Activated CD8-positive, alpha-beta memory T cell treated with anti-CD3 and anti-CD28 coated beads, Interleukin-2, amount 50 U/mL, for 1 hour (primary cell): ENCODE results near the gene GARIN5A.

Experiments used
- DNase-seq: peaks from one replicate; pipeline ENCODE4 v3.0.0-alpha.2; 2020; ENCODE audit errors: extremely low read depth

The GARIN5A gene

DNA sequence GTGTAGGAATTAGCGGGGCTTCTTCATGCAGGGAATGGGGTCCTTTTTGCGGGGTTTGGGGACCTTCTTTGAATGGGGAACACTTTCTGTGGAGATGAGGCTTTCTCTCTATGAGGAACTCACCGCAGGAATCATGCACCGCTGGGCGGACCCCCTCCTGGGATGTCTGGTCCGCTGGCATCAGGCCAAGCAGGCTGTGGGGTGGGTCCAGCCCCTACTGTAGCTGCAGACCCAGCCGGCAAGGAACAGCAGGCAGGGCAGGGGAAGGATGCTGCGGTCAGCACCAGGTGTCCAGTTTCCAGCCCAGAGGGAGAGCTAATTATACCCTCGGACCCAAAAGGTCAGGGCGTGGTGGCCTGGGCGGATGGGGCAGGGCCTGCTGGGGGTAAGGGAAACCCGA lies 42.1 kb downstream of the GARIN5A start:
- no peak for DNase-seq

DNA sequence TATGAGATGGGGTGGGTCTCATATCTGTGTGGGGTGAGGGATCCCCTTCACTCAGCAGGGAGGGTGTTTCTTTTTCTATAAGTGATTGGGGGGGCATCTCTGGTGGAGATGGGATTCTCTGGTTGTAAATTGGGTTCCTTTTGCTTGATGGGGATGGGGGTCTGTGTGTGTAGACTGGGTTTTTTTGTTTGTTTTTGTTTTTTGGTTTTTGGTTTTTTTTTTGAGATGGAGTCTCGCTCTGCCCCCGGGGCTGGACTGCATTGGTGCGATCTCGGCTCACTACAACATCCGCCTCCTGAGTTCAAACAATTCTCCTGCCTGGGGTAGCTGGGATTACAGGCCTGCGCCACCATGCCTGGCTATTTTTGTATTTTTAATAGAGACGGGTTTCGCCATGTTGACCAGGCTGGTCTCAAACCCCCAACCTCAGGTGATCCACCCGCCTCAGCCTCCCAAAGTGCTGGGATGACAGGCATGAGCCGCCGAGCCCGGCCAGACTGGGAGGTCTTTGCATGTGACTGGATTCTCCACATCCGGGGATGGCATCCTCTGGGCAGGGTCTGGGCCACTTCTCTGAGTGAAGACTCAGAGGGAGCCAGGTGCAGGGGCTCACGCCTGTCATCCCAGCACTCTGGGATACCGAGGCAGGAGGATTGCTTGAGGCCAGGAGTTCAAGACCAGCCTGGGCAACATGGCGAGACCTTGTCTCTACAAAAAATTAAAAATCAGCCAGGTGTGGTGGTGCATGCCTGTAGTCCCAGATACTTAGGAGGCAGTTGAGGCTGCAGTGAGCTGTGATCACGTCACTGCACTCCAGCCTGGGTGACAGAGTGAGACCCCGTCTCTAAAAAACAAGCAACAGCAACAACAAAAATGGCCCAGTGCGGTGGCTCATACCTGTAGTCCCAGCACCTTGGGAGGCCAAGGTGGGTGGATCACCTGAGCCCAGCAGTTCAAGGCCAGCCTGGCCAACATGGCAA lies 43.2 kb downstream of the GARIN5A start:
- no peak for DNase-seq

DNA sequence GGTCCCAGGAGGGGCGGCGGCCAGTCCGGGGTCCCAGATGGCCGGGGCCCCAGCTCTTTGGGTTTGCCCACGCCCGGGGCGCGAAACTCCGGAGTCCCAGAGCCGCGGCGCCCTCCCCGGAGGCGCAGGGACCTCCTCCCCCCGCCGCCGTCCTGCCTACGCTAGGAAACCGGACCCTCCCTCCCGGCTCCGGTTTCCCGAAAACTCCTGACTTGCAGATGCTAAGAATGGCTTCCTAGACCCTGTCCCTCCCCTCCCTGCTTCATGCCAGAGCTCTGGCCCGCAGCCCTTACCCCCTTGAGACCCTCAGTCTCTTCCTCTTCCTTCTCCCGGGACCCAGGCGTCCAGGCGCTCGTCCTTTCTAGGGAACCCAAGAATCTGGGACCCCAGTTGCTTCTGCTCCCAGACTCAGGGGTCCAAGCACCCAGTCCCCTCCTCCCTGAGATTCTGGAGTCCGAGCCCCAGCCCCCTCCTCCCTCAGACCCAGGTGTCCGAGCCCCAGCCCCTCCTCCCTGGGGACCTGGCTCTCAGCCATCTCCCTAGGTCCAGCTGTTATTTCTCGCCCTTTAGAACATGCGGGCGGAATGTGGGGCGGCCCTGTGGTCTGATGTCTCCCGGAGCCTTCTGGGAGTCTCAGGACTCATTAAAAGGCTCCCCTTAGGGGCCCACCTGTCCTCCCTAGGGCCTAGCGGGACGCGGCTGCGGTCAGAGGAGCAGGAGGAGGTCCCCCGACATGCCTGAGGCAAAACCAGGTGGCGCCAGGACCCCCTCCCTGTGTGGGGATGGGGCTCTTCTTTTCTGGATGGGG lies 44.2 kb downstream of the GARIN5A start, which contains the start of gene MYBPC2:
Gene MYBPC2, plus strand, starts transcription at position 672 of the 808 bp plus-strand sequence. Its CDS starts 62 bp downstream, at position 734.
- DNase-seq, result no peak

DNA sequence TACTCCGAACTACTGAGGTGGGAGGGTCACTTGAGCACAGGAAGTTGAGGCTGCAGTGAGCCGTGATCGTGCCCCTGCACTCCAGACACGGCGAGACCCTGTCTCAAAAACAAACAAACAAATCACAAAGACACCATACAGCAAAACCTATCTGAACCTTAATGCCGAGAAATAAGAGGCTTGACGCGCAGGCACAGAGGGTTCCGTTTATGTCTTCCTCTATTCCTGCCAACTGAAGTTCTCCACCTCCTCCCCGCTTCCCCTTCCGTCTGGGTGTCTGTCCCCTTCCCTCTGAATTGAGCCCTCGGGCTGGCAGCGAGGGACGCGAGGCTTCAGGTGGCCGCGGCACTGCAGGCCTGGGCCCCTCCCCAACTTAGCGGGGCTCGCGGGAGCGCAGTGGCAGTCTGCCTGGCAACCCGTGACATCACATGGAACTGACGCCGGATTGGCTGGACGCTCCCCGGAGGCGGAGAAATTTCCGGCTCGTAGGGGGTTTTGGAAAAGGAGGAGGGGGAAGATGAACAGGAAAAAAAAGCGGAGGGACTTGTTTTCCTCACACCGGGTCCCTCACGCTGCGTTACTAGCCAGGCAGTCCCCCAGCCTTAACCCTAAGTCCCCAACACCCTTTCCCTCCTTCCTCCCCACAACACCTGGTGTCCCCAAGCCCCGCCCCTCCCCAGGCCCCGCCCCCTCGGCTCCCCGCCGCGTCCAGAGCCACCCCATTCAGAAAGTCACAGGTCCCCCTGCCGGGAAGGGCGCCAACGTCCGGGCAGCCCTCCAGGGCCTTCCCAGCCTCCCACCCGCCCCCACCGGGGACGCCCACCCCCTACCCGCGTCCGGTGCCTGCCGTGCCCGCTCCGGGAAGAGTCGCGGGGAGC lies 45.1 kb downstream of the GARIN5A start:
- peak; percentile 51 for DNase-seq

DNA sequence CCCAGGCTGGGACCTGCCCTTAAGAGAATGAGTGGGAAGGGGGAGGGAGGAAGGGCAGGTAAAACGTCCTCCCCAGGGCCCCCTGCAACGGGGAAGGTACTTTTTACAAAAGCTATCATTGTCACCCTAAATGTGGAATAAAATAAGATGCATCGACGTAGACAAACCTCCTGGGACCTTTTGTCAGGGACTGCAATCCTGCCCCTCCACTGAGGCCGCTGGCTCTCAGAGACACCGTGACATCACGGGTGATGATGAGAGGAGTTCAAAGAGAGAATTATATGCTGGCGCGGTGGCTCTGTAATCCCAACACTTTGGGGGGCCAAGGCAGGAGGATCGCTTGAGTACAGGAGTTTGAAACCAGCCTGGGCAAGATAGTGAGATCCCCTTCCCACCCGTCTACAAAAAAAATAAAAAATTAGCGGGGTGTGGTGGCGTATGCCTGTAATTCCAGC lies 45.7 kb downstream of the GARIN5A start:
- no peak for DNase-seq

DNA sequence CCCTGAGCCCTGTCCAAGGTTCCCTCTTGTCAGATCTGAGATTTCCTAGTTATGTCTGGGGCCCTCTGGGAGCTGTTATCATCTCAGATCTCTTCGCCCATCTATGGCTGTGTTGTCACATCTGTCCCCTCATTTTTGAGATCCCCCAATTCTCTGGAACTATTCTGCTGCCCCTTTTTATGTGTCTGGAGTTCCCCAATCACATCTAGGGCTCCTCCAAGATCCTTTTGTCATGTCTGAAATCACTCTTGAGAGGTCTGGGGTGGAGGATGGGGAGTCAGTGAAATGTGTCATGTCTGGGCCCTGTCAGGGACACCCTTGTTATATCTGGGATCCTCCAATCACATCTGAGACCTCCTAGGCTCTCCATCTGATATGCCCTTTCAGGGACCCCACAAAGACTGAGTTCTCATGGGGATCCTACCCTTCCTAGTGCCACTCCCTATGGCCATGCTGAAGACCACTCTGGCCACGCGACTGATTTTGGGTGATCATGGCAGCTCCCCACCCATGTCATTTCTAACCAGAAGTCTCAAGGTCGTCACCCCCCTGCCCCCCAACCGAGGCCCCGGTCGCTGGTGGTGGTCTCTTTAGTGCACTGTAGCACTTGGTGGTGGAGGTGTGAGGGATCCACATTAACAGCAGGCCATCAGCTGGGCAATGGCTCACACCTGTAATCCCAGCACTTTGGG lies 47.7 kb downstream of the GARIN5A start:
- DNase-seq, result no peak

DNA sequence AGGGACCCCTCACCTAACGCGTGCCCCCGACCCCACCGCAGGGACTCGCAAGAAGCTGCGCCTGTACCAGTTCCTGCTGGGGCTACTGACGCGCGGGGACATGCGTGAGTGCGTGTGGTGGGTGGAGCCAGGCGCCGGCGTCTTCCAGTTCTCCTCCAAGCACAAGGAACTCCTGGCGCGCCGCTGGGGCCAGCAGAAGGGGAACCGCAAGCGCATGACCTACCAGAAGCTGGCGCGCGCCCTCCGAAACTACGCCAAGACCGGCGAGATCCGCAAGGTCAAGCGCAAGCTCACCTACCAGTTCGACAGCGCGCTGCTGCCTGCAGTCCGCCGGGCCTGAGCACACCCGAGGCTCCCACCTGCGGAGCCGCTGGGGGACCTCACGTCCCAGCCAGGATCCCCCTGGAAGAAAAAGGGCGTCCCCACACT lies 48.6 kb downstream of the GARIN5A start:
- DNase-seq, result no peak

DNA sequence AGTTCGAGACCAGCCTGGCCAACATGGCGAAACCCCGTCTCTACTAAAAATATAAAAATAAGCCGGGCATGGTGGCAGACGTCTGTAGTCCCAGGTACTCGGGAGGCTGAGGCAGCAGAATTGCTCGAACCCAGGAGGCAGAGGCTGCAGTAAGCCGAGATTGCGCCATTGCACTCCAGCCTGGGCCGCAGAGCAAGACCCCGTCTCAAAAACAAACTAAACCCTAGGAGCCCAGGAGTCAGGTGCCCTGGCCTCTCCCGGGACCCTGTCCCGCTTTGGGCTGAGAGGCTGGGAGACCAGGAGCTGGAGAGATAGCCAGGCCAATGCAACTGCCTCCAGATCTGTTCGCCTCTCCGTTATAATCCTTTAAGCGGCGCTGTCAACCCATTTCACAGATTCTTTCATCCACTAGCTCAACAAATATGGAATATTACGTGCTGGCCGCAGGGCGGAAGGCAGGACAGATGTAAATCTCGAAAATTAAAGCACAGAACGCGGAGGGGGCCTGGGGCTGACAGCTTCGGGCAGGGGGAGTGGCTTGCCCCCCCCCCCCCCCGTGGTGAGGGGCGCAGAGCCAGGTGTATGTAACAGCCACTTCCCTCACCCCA lies 49.2 kb downstream of the GARIN5A start:
- DNase-seq, result no peak

DNA sequence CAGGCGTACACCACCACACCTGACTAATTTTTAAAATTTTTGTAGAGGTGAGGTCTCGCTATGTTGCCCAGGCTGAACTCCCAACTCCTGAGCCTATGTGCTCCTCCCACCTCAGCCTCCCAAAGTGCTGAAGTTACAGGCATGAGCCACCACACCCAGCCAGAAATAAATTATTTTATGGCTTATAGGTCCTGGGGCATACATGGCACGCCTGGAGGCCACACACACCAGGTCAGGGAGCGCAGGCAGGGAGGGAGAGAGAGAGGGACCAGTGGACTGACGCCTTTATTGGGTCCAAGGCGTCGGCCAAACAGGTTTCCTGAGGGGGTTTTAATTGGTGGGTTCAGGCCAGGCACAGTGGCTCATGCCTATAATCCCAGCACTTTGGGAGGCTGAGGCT lies 51.1 kb downstream of the GARIN5A start:
- DNase-seq, result no peak

DNA sequence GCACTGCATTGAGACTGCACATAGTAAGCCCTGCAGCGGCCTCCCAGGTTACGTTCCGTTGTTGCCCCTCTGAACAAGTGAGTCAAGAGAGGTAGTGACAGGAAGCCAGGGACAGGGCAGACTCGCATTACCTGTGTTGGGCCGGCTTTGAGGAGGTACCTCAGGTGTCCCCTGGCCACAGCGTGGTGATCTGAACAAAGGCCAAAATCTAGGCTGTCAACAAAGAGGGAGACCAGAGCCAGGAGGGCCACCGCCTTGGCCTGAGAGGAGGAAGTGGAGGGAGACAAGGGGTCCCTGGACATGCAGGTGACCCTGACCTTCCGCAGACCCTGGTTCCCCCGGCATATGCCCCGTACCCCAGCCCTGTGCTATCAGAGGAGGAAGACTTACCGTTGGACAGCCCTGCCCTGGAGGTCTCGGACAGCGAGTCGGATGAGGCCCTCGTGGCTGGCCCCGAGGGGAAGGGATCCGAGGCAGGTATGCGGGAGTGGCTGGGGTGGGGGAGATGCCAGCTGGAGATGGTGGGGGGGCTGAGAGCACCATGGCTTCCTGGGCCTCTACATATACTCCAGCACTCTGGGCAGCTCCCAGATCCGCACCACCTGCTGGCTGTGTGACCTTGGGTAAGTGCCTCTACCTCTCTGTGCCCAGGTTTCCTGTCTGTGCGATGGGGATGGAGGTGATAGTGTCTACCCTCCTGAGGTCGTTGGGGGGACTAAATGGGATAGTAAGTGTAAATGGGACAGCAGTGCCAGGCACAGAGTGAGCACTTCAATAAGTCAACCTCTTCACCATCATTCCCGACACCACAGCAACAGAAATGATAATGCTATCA lies 53.2 kb downstream of the GARIN5A start:
- DNase-seq, result no peak

DNA sequence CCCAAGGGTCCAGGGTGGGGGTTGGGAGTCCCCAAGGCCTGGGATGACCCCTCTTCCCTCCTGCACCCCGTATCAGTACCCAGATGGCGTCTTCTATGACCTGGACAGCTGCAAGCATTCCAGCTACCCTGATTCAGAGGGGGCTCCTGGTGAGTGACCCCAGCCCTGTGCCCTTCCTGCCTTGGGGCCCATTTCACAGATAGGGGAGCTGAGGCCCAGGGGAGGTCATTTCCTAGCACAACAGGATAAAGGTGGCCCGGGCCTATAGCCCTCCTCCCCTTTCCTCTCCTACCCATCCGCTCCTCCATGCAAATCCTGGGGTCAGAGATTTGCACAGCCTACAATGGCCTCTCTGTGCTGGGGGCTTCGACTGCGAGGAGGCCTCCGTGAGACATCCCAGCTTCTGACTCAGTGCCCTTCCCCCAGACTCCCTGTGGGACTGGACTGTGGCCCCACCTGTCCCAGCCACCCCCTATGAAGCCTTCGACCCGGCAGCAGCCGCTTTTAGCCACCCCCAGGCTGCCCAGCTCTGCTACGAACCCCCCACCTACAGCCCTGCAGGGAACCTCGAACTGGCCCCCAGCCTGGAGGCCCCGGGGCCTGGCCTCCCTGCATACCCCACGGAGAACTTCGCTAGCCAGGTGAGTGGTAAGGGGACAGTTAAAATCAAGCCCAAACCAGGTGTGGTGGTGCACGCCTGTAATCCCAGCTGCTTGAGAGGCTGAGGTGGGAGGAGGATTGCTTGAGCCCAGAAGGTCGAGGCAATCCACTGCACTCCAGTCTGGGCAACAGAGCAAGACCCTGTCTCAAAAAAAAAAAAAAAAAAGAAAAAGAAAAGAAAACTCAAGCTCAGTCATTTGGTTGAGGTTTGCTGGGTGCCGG lies 54.0 kb downstream of the GARIN5A start:
- no peak for DNase-seq

DNA sequence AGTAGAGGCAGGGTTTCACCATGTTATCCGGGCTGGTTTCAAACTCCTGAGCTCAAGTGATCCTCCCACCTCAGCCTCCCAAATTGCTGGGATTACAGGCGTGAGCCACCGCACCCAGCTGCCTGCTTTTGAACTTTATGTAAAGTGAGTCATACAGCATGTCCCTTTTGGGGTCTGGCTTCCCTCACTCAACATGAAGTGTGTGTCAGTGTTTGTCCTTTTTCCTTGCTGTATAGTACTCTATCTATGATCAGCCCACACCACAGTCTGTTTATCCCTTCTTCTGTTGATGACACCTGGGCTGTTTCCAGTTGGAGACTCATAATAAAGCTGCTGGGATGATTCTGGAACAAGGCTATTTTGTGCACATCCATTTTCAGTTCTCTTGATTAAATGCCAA lies 55.8 kb downstream of the GARIN5A start:
- no peak for DNase-seq

DNA sequence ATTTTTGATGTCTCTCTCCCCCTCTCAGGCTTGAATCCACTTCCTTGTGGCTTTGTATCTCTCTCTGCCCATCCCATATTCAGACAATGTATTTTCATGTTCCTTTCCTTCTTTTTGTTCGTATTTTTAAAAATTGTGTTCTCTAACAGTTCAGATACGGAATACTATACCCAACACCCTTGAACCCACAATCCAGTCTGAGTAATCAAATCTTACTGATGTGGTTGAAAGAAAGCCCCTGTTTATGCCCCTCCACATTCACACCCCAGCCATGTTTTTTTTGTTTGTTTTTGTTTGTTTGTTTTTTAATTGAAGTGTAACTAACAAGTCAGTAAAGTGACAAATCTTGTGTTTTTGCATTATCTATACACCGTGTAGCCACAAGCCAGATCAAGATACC lies 56.5 kb downstream of the GARIN5A start:
- no peak for DNase-seq

DNA sequence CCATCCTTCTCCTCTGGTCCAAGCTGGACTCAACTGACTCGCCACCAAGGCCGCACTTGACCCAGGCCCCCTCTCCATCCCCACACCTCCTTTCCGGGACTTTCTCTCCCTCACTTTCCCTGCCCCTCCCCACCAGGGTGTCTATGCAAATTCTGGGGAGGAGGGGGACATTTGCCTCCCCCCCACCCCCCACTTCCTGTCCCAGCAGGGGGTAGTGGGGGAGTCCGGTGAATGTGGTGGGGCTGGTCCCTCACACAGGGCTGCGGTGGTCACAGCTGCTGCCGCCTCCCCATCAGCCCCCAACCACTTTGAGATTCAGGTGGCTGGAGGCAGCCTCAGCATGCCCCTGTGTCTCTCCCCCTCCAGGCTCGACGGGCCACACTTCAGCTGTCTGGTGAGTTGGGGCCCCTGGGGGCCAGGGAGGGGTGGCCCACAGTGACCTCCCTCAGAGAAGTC lies 57.0 kb downstream of the GARIN5A start:
- DNase-seq, result no peak

DNA sequence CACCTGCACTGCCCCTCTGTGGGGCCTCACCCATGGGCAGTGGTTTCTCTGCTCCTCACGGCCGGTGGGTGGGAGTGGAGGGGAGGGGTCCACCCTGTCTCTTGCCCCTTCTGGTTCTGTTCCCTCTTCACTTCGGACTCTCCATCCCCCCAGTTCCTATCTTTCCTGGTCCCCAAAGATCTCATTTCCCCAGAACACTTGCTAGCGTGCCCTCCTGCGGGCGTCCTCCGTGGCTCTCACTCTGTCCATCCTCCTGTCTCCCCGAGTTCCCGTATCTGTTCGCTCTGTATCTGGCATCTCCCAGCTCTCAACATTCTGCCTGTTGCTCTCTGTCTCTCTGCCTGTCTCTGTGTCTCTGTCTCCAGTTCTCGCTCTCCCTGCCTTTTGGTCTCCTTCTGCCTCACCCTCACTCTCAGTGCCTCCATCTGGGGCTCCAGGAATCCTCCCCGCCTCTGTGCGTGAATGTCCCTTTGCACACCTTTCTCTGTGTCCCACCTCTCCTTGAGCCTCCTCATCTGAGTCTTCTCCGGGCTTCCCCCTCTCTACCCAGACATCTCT lies 57.5 kb downstream of the GARIN5A start:
- no peak for DNase-seq

DNA sequence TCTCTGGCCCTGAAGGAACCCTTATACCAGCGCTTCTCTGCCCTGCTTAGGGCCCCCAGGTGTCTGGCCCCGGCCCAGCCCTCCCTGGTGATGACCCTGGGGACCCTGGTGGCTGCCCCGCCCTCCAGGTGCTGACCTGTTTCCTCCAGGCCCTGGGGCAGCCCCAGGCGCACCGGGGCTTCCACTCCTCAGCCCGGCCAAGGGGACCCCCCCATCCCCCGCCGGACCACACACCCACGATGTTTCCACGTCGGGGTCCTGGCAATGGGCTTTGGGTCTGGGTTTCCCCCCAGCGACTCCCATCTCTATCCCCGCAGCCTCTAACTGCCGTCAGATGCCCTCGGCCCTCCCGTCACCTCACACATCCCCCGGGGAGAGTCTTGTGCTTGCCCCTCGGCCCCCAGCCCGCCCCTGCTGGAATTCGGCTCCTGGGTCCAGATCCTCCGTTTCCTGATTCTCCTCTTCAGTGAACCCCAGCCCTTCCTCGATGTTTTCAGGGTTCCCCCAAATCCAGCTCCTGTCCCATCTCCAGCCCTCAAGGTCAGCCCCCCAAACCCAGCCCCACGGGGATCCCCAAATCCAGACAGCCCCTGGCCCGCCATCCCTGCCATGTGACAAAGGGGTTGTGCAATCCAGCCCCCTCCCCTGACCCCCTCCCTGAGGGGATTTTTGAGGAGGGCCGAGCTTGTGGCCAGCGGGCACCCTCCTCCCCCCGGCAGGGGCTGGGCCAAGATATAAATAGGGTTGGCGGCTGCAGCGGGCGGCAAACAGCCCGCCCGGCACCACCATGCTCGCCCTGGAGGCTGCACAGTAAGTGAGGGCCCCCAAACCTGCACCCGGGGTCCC lies 58.2 kb downstream of the GARIN5A start, which contains the start of gene SPIB:
Gene SPIB, plus strand, starts transcription at position 763 of the 846 bp plus-strand sequence. Its CDS starts 25 bp downstream, at position 788.
- DNase-seq, result no peak
